HG02763 (cell line): ENCODE data around the gene RNF186.
"Not testable (repeated sequence)": the region's sequence is repeated elsewhere in the genome, so short reads cannot be mapped to it uniquely, and the experiment has no call there.

Source experiments
- ATAC-seq: cut with Tn5 transposase; IDR thresholded peaks from one replicate; pipeline ENCODE4 v1.9.1; 2021; ENCODE audit warnings: mild to moderate bottlenecking, moderate library complexity; ENCODE audit not compliant: unreplicated experiment

RNF186 gene, protein sequence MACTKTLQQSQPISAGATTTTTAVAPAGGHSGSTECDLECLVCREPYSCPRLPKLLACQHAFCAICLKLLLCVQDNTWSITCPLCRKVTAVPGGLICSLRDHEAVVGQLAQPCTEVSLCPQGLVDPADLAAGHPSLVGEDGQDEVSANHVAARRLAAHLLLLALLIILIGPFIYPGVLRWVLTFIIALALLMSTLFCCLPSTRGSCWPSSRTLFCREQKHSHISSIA

DNA sequence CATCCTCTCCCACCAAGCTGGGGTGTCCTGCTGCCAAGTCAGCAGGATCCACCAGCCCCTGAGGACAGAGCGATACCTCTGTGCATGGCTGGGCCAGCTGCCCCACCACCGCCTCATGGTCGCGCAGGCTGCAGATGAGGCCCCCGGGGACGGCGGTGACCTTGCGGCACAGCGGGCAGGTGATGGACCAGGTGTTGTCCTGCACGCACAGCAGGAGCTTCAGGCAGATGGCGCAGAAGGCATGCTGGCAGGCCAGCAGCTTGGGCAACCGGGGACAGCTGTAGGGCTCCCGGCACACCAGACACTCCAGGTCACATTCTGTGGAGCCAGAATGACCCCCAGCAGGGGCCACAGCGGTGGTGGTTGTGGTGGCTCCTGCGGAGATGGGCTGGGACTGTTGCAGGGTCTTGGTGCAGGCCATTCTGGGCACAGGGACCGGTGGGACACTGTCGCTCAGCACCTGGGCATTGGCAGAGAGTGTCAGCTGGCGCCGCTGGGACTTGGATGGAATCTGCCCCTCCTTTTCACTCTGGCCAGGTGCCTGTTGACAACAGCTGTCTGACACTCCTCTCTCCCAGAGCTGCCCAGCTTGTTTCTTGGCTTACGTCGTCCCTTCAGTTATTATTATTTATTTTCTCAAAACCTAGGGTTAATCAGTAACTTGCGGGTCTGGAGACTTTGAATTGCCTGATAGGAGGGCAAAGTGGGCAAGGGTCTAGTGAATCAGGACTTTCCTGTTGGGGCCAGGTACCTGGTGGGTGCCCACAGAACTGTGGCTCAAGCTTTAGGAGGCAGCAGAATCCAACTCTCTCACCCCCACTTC lies at the start of gene RNF186:
RNF186 (minus strand) TSS at position 603 of the 823 bp plus-strand sequence; CDS start at position 421, 182 bp downstream.
- no peak for ATAC-seq

DNA sequence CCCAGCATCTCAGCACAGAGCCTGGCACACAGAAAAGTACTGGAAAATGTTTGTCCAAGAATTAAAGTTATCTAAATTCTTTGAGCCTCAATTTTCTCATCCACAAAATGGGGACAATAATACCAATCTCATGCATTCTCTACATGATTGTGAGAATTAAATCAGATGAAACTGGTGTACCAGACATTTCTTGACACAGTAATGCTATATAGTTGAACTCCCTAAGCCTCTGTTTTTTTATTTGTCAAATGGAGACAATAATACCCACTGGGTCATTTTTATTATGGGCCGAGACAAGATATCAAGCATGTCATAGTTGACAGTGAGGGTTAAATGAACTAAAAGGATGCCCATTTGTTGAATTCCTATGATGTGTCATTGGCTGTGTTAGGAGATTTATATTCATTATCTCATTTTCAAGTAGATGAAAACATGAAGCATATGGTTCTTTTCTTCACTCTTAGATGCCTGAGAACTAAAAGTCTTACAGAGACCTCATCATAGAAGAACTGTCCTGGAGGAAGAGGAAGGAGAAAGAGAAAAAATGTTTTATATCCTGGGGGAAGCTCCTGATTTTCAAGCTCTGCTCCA lies 49.6 kb upstream of the RNF186 start:
- ATAC-seq: no peak

DNA sequence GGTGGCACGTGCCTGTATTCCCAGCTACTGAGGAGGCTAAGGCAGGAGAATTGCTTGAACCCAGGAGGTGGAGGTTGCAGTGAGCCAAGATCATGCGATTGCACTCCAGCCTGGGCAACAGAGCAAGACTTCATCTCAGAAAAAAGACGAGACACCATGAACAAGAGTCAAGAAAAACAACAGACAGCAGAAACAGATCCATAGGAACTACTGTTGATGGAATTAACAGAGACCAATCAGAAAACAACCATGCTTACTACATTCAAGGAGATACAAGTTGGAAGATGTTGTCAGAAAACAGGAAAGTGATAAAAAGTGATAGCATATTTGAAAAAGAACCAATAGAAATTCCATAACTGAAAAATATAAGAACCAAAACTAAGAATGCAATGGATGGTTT lies 47.9 kb upstream of the RNF186 start:
- ATAC-seq: no peak

DNA sequence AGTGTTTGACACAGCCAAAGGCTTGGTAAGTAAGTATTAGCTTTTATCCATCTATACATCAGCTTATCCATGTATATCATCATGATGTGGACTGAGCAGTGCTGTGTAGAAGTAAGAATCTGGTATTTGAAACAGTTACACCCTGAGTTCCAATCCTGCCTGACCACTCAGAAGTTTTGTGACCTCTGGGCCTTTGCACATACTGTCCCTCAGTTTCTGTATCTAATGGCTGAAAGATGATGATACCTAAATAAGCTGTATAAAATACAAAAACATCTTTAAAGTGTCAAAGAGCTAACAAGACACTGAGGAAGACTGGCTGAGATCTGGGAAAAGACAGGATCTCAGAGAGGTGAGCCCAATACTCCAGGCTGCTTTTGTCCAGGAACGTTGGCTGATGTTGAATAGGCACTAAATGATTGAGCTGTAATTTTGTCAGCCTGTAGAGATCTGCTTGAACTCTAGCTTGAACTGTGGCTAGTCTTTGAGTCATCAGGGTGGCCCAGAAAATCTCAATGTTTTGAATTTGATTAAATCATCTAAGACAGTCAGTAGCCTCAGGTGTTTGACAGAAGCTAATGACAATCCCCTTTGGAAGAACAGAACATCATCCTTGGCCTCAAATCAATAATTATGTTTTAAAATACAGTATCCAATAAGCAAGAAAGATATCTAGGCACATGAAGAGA lies 46.9 kb upstream of the RNF186 start:
- no peak for ATAC-seq

DNA sequence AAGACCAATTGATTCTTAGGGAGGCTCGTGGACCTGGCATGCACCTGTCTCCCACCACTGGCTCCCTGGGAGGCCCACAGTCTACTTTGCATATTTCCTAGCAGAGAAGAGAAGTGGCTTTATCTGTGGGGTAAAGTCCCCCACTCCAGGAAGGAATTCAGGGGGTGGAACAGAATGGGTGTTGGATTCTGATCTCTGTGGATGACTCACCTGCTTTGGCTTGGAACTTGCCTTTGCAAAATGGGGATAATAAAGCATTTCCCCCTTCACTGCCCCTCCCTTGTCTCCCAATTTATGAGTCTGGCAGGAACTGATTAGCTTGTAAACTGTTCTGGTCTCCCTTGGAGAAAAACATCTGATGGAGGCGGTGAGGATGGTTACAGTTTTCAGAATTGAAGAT lies 46.0 kb upstream of the RNF186 start:
- no peak for ATAC-seq

DNA sequence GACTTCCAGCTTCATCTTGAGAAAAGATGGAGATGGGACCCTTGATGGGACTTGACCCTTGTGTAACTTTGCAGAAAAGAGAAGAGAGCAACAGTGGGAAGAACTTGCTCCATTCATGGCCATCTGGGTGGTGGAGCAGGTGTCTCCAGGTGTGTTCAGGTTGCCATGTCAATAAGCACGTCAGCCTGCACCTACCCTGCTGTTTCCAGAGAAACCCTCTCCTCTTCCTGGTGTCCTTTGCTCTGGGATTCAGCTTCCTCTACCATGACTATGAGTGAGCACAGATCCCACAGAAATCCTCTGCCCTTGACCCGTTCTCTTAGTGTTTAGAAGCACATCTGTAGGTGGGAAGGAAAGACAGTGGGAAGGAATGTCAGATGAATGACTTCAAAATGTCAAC lies 45.3 kb upstream of the RNF186 start:
- no peak for ATAC-seq

DNA sequence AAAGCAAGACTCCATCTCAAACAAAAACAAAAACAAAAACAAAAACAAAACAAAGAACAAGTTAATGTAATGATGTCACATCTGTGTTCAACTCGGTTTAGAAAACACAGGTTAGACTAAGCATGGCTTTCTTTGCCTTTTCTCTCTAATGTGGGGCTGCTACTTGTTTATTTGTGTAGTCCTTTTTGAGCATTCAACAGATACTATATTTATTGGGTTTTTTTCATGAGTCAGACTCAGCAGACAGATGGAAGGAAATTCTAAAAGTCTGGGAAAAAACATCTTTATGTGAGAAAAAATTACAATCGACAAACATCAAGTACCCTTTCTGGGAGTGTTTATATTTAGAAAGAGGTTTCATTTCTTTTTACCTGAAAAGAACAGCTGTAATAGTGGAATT lies 44.8 kb upstream of the RNF186 start:
- ATAC-seq: no peak

DNA sequence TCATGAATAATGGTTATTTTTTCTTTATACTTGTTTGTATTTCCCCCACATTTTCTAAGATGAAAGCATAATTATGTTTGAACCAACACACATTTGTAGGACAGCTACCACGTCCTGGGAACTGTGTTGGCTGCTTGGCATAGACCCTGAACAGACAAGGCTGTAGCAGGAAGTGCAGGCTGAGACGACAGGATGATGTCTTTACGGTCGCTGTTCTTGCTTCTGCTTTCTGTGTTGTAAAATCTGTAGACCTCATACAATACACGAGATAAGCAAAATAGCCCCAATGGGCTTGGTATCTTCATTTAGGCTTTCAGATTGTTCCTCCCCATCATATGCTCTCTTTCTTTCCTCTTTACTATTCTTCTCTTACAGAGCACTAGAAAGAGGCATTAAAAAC lies 43.8 kb upstream of the RNF186 start:
- no peak for ATAC-seq

DNA sequence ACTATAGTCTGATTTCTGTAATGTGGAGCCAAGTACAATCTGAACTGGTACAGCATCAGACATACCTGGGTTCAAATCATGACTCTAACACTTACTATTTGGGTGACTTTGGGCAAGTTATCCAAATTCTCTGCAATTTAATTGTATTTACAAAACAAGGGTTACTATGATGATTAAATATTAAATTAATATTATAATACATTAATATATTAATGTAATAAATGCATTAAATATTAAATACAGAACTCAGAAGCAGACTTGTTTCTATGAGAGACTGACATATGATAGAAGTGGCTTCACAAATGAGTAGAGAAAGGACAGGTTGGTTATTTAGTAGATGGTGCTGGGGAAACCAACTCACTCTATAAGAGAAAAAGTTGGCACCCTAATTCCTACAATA lies 39.8 kb upstream of the RNF186 start:
- ATAC-seq: no peak

DNA sequence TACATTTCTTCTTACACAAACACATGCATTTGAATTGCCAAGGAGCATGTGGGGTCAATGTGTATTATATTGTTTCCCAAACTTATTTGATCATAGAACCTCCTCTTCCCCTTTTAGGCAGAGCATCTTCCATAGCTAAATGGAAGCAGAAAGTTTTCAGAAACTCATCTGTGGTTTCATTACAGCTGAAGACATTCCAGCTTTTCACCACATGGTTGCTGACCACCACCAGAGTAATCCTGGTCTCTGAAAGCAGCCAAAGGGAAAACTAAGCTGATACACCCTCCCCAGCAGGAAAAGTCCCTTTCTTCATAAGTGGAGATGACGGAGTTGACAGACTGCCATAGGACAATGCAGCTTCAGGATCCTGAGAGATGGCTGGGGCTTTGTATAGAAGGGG lies 37.0 kb upstream of the RNF186 start:
- ATAC-seq: no peak

DNA sequence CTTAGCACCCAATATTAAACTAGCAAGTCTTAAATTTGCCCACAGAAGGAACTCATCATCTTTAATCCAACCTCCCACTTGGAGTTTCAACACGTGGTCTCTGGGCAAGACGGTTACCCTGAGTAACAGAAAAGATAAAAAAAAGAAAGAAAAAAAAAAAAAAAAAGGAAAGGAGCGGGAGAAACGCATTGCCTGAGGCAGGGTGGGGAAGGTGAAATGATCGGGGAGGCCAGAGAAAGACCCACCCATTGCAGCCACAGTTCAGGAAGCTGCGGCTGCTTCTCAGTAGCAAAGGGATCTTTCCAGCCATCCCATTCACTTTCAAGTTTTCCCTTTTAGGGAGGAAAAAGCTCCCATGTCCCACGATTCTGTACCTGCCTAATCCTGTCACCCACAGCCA lies 35.1 kb upstream of the RNF186 start:
- no peak for ATAC-seq

DNA sequence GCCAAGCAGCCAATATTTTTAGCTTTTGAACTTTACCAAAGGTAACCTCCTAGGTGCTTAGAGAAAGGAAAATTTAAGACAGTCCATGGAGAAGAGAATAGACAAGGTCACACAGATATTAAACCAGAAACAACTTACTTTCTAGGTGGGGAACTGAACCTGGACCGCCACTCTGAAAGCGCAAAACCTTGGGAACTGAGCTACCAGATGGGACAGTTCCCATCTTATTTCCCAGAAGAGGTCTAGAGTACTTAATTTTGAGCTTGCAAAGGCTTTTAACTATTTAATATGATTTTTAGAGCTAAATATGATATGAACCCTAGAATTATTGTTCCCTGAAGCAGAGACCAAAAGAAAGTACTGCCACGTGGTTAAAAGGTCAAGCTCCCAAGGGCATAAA lies 34.2 kb upstream of the RNF186 start:
- not testable (repeated sequence) for ATAC-seq

DNA sequence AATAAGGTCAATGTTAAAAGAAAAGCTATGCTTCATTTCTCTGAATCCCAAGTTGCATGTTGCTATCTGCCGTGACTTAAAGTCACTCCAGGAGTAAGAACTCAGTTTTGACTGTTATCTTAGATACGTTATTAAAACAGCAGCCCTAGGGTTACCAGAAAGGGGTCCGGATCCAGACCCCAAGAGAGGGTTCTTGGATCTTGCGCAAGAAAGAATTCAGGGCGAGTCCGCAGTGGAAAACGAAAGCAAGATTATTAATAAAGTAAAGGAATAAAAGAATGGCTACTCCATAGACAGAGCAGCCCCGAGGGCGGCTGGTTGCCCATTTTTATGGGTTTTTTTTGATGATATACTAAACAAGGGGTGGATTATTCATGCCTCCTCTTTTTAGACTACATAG lies 32.3 kb upstream of the RNF186 start:
- not testable (repeated sequence) for ATAC-seq

DNA sequence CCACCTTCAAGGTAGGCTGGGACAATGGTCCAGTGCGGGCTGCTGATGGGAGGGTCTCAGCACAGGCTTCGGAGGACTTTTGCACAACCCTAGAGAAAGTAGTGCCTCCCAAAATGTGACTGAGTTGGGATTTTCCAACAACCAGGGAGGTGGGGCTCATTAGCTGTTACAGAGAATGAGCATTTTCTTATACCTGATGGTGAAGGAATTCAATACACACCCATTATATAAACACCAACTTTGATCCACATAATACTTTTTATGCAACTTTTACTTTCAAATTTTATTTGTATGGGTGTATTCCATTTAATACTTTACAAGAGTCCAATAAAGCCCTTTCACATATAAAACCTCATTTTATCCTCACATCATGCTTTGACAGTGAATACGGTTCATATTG lies 31.3 kb upstream of the RNF186 start:
- ATAC-seq: no peak

DNA sequence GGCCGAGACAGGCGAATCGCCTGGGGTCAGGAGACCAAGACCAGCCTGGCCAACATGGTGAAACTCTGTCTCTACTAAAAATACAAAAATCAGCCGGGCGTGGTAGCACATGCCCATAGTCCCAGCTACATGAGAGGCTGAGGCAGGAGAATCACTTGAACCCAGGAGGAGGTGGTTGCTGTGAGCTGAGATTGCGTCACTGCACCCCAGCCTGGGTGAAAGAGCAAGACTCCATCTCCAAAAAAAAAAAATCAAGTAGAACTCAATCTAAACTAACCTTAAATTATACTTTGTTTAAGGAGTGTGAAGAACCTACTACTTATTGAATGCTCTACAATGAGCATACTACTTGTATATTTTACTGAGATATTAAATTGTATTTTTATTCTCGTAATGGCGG lies 30.5 kb upstream of the RNF186 start:
- no peak for ATAC-seq

DNA sequence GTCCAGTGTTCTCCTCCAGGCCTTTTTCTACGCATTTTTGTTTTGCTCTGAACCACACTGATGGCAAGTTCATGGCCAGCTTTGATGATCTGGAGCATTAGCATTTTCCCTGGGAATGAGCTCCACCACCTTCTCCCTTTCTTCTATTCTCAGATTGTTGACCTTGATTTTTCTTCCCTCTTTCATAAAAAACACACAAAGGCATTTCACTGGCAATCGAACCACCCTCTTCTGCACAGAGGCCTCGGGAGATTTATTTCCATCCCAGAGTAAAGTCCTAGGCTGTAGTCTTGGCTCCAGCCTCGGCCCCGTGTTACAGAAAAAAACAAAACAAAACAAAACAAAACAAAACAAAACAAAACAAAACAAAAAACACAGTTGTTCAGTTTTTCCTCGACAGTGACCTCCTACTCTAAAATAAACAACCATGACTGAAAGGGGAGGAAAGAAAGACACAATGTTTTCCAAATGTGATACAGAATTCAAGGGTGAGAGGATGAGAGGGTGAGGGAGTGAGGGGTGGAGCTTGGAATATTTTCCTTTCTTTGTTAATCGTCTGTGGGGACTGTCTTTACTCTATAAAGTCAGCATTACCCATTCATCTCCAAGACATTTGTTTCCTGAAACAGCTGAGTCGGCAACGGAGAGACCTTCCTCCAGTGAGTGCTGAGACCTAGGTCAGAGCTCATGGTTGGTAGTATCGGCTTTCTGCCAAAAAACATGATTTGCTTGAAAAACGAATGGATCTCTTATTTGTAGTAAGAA lies 29.8 kb upstream of the RNF186 start:
- no peak for ATAC-seq

DNA sequence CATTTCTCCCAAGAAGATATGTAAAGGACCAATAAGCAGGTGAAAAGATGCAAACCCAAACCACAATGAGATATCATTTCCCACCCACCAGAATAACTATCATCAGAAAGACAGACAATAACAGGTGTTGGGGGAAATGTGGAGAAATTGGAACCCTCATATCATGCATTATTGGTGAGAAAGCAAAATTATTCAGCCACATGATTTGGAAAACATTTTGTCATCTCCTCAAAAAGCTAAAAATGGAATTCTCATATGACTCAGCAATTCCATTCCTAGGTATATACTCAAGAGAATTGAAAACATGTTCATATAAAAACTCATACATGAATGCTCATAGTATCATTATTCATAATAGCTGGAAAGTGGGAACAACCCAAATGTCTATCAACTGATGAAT lies 25.1 kb upstream of the RNF186 start:
- ATAC-seq: no peak

DNA sequence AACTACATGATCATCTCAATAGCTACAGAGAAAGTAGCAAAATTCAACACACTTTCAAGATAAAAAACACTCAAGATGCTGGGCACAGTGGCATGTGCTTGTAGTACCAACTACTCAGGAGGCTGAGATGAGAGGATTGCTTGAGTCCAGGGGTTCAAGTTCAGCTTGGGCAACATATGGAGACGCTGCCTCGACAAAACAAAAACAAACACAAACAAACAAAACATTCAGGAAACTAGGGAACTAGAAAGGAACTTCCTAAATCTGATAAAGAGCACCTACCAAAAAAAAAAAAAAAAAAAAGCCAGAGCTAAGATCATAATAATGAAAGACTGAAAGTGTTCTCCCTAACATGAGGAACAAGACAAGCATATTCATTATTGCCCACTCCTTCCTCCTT lies 22.8 kb upstream of the RNF186 start:
- ATAC-seq: no peak

DNA sequence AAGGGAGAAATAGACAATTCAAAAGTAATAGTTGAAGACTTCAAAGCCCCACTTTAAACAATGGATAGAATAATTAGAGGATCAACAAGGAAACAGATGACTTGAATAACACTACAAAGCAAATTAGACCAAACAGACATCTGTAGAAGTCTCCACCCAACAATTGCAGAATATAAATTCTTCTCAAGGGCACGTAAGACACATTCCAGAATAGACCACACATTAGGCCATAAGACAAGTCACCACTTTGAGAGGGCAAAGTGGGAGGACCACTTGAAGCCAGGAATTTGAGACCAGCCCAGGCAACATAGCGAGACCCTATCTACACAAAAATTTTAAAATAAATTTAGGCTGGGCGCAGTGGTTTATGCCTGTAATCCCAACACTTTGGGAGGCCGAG lies 20.5 kb upstream of the RNF186 start:
- no peak for ATAC-seq

DNA sequence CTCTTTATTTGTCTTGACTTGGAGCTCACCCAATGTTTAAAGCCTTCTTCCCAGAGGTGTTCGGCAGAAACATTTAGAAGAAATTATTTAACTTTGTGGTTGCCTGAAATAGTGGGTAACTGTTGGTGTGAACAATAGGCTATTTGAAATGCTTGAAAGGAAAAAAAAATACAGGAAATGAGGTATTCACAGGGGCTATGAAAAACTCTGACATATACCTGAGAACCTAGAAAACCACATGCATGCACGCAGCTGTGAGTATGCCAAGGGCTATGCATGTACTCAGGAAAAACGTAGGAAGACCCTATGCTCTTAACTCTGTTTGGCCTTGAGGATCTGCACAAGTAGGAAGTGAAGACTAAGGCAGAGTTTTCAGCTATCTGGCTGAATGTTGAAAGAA lies 16.4 kb upstream of the RNF186 start:
- no peak for ATAC-seq

DNA sequence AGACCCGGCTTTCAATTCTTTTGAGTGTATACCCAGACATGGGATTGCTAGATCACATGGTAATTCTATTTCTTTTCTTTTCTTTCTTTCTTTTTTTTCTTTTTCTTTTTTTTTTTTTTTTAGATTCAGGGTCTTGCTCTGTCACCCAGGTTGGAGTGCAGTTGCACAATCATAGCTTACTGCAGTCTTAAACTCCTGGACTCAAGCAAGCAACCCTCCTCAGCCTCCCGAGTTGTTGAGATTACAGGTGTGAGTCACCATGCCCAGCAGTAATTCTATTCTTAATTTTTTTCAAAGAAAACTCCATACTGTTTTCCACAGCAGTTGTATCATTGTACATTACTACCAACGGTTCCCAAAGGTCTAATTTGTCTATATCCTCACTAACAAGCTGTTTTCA lies 13.5 kb upstream of the RNF186 start:
- ATAC-seq: no peak
